Breast epithelium (tissue), 4 donors: ENCODE data around the gene ISL1. TPM values are rescaled to one million over a fixed set of nuclear protein-coding genes. Genes with fewer than 3 reads are reported as not detected.

Experiments used
- DNase-seq, 2 donors: peaks; one replicate each; pipeline ENCODE4 v3.0.0-alpha.2; 2019; ENCODE audit warnings: low spot score in 2 of 2
- H3K27ac ChIP-seq, 2 donors: fragments of 200-600 bp; sonication (generic) in 1 of 2; one replicate each; pipeline ENCODE4 v1.5.1; 2016 to 2019; ENCODE audit warnings: mild to moderate bottlenecking in 1 of 2
- H3K27me3 ChIP-seq, 2 donors: fragments of 200-600 bp; sonication (generic) in 1 of 2; one replicate each; pipeline versions ENCODE4 v1.5.1 to v1.6.0; 2017 to 2019; ENCODE audit warnings: control low read depth in 1 of 2, mild to moderate bottlenecking in 1 of 2
- H3K36me3 ChIP-seq: fragments of 200-600 bp; one replicate; pipeline ENCODE4 v1.5.1; 2019
- H3K4me1 ChIP-seq, 2 donors: fragments of 200-600 bp; sonication (generic); one replicate each; pipeline ENCODE4 v1.5.1; 2016 to 2019; ENCODE audit warnings: control low read depth in 1 of 2
- H3K4me3 ChIP-seq, 3 donors: fragments of 200-600 bp; sonication (generic); 1 replicate in 2 of 3; 2 replicates in 1 of 3; pipeline ENCODE4 v1.5.1; 2016 to 2019; ENCODE audit warnings: mild to moderate bottlenecking in 3 of 3, moderate library complexity in 2 of 3
- H3K9me3 ChIP-seq, 2 donors: fragments of 200-600 bp; sonication (generic) in 1 of 2; one replicate each; pipeline ENCODE4 v1.5.1; 2016 to 2019; ENCODE audit warnings: control low read depth in 1 of 2
- CTCF ChIP-seq, 3 donors: fragments of 450-650 bp; IDR thresholded peaks; one replicate each; pipeline ENCODE4 v1.5.1; 2016 to 2017; ENCODE audit warnings: antibody characterized with exemption in 3 of 3, mild to moderate bottlenecking in 3 of 3, moderate library complexity in 3 of 3
- POLR2A ChIP-seq: fragments of 450-650 bp; IDR thresholded peaks from one replicate; pipeline ENCODE4 v1.6.1; 2016; ENCODE audit warnings: antibody characterized with exemption, mild to moderate bottlenecking, moderate library complexity
- POLR2AphosphoS5 ChIP-seq, 3 donors: sonication (generic); formaldehyde crosslinking; IDR thresholded peaks; one replicate each; pipeline ENCODE4 v1.6.1; 2017; ENCODE audit warnings: antibody characterized with exemption in 3 of 3
- intact Hi-C: fragments of 100-400 bp; cut with DNase I; formaldehyde crosslinking; loops from one replicate; pipeline ENCODE4 v1.15.1; 2023; ENCODE audit warnings: low total_unique reads
- total RNA-seq, 3 donors: library from RNA; depleted of rRNA; stranded (reverse); fragments of >200 nt; gene quantifications; one replicate each; pipeline ENCODE4 v1.1.0, GENCODE V29; 2016

Gene ISL1
- total RNA-seq, 3 donors from 2014 or later: 1.6 TPM; not detected in 2

DNA sequence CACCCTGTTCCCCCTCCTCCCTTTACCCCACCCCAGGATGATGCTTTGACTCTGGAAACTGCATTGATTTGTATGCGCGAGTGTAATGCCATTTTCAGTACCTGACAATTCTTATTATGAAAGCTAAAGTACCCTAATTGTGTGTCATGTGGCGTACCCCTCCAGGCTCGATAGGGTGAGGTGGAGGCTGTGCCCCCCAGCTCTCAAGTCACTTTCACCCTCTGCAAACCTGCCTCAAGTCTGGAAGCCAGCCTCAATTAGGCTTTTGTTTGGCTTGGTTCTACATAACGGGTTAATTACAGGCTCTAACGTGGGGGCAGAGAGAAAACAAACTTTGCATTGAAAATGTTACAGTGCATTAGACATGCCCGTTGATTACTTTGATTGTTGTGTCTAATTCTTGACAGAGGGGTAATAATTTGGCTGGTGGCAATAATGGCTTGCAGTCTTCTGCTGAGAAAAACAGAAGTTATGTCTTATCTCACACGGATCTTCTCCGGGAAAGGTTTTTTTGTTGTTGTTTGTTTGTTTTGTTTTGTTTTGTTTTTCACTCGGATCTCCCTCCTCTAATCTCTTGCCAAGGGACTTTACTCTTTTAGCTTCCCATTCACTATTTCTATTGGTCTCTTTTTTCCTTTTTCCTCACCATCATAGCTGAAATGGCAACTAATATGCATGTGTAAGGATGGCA is 12.6 kb downstream of the ISL1 start:
- no peak for DNase-seq
- no peak overlapping the region for H3K4me3 ChIP-seq
- no peaks in the 10 kb centered on the region for H3K9me3 ChIP-seq
- no peaks in the 10 kb centered on the region for H3K36me3 ChIP-seq
- no peak overlapping the region for H3K27ac ChIP-seq
- H3K4me1 ChIP-seq: no peaks in the 10 kb centered on the region
- intact Hi-C loops: no loop called here
- no peak for TF ChIP-seq POLR2AphosphoS5 (IDR thresholded peaks at IDR 0.05)
- no peak for TF ChIP-seq CTCF (IDR thresholded peaks at IDR 0.05)
- no peak for TF ChIP-seq POLR2A
- peaks cover 4 to 84% of the 10 kb centered on the region in 2 donors for H3K27me3 ChIP-seq

DNA sequence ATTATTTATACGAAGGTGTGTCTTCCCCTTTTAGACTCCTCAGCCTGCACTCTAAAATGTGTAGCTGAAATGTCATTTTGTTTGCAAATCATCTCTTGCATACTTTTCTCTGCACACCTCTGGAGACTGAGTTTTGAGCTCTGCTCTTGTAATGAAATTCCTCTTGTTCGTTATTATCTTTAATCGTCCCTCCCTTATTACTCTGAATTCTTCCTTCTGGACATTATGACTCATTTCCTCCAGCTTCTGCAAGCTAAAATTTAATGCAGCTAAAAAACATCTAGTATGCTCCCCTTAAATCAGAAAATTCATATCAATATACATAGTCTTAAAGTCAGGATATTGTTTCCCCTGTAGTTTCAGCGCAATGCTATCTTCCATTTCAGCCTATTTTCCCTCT is 13.5 kb downstream of the ISL1 start:
- H3K27ac ChIP-seq: no peak overlapping the region
- H3K27me3 ChIP-seq: peaks cover 4 to 74% of the 10 kb centered on the region in 2 donors
- DNase-seq: no peak
- intact Hi-C loops: no loop called here
- H3K9me3 ChIP-seq: no peaks in the 10 kb centered on the region
- H3K36me3 ChIP-seq: no peaks in the 10 kb centered on the region
- H3K4me3 ChIP-seq: no peak overlapping the region
- TF ChIP-seq CTCF (IDR thresholded peaks at IDR 0.05) (no peak), POLR2A (no peak), POLR2AphosphoS5 (IDR thresholded peaks at IDR 0.05) (no peak)
- no peaks in the 10 kb centered on the region for H3K4me1 ChIP-seq

GRCh38 chr5:51397996-51398395 is 14.7 kb downstream of the ISL1 start:
- H3K27me3 ChIP-seq: peaks cover 4 to 66% of the 10 kb centered on the region in 2 donors
- no peaks in the 10 kb centered on the region for H3K9me3 ChIP-seq
- intact Hi-C loops: no loop called here
- no peak for DNase-seq
- no peak overlapping the region for H3K4me3 ChIP-seq
- H3K27ac ChIP-seq: no peak overlapping the region
- TF ChIP-seq CTCF (IDR thresholded peaks at IDR 0.05) (no peak), POLR2A (no peak), POLR2AphosphoS5 (IDR thresholded peaks at IDR 0.05) (no peak)
- no peaks in the 10 kb centered on the region for H3K36me3 ChIP-seq
- no peaks in the 10 kb centered on the region for H3K4me1 ChIP-seq

DNA sequence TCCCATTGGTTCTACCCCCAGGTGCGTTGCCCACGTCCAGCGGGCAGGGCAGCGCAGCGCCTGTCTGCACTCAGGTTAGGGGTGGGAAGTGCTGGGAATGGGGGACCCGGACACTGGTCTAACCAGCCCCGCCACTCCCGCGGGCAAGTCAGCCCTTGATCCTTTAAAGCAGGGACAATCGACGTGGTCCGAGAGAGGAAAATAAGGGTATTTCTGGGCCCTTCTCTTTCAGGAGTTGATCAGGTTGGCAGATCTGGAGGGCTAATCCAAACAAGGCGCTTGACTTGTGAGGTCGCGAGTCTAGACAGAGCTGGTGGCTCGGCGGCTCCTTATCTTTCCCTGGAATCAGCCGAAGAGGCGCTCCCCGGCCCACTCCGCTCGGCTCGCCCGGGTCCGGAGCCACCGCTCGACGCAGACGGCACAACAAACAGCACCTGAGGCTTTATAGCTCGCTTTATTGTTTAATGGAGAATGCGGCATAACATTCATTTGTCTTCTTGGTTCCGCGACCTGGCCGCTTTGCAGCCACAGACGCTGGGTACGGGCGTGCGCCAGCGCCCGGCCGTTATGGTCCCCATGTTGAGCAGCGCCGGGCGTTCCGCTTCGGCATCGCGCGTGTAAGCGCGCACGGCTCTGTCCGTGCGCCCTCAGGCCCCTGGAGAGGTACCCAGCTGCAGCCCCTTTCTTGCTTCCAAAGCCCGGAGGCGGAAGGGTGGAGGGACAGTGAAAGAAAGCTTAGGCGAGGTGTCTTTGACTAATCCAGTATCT is 15.8 kb downstream of the ISL1 start:
- DNase-seq: no peak
- peak overlapping the region in 1 of 3 donors; percentile 11 for H3K4me3 ChIP-seq
- intact Hi-C loops: no loop called here
- H3K4me1 ChIP-seq: no peaks in the 10 kb centered on the region
- H3K27me3 ChIP-seq: peaks cover 4 to 55% of the 10 kb centered on the region in 2 donors
- H3K9me3 ChIP-seq: no peaks in the 10 kb centered on the region
- TF ChIP-seq CTCF (IDR thresholded peaks at IDR 0.05) (no peak), POLR2AphosphoS5 (IDR thresholded peaks at IDR 0.05) (no peak), POLR2A (no peak)
- no peak overlapping the region for H3K27ac ChIP-seq
- H3K36me3 ChIP-seq: no peaks in the 10 kb centered on the region

DNA sequence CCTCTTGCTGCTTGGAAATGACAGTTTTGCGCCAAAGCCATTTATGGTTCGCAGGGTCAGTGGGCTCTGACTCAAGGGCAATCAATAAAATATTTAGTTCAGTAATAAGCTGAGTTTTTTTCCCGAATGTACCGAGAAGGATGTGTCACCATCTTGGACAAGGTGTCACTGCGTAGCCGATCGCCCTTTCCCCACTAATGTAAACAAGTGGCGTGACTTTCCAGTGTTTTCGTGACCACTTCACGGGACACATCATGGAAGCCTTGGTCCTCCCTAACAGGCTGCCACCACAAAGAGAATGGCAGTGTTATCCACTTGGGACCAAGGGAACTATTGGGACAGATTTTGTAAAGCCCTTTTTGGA is 16.4 kb downstream of the ISL1 start:
- no peaks in the 10 kb centered on the region for H3K4me1 ChIP-seq

More for the DNA sequence above, 16.4 kb downstream of the ISL1 start:
- H3K4me3 ChIP-seq: no peak overlapping the region
- H3K9me3 ChIP-seq: no peaks in the 10 kb centered on the region
- intact Hi-C loops: no loop called here
- no peak for DNase-seq
- TF ChIP-seq POLR2A (no peak), POLR2AphosphoS5 (IDR thresholded peaks at IDR 0.05) (no peak)
- peaks cover 4 to 50% of the 10 kb centered on the region in 2 donors for H3K27me3 ChIP-seq
- no peak overlapping the region for H3K27ac ChIP-seq
- H3K36me3 ChIP-seq: no peaks in the 10 kb centered on the region
